Astrocyte (in vitro differentiated cells and primary cell): Measurements from ENCODE around the gene KCNAB1.
"Not testable (repeated sequence)": the region's sequence is repeated elsewhere in the genome, so short reads cannot be mapped to it uniquely, and the experiment has no call there.

ENCODE experiments used
- CTCF ChIP-seq: IDR thresholded peaks from 2 replicates; pipeline ENCODE4 v1.5.1; 2011; ENCODE audit warnings: low read depth, mild to moderate bottlenecking, inconsistent platforms, low read length, moderate library complexity; ENCODE audit not compliant: insufficient read depth
- EZH2 ChIP-seq: IDR thresholded peaks from 2 replicates; pipeline ENCODE4 v1.6.1; 2012; ENCODE audit warnings: mild to moderate bottlenecking, low read length, inconsistent platforms; ENCODE audit not compliant: insufficient read depth

- TF ChIP-seq EZH2, CTCF: not testable (repeated sequence)
Measured at GRCh38 chr3:156569016-156569415, 448.6 kb downstream of the KCNAB1 start.
